ENCODE data around the gene P2RX3.

P2RX3 gene

DNA sequence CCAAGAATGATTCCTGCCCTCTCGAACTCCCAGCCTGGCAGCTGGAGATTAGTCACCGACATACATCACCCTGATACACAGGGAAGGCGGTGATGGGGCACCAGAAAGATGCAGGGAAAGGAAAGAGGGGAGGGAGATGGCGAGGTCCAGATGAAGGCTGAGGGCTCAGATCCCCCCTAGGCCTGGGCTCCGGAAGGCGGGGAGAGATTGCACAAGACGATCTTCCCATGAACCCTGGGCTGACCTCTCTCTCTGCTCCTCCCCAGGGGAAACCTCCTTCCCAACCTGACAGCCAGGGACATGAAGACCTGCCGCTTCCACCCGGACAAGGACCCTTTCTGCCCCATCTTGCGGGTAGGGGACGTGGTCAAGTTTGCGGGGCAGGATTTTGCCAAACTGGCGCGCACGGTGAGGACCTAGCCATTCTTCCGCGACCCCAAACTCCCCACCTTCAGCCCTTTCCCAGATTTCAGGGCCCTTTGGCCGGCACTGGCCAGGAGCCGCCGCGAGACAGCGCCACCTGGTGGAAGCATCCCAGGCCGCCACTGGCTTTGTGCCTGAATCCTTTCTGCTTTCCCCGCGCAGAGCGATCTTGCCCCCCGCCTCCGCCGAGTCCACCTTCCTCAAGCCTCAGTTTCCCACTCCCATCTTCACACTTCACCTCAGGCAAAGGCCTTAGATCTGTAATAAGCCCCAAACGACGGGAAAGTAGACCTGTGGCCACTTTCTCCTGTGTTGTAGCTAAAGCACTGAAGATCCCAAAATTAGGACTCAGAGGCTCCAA, 11.5 kb downstream of the P2RX3 start:
- H3K4me3 ChIP-seq (ENCODE audit: low read depth in 1 of 2, low read length in 1 of 2) = no peak overlapping the region
- no peaks in the 10 kb centered on the region for H3K36me3 ChIP-seq
- no peaks in the 10 kb centered on the region for H3K9me3 ChIP-seq

DNA sequence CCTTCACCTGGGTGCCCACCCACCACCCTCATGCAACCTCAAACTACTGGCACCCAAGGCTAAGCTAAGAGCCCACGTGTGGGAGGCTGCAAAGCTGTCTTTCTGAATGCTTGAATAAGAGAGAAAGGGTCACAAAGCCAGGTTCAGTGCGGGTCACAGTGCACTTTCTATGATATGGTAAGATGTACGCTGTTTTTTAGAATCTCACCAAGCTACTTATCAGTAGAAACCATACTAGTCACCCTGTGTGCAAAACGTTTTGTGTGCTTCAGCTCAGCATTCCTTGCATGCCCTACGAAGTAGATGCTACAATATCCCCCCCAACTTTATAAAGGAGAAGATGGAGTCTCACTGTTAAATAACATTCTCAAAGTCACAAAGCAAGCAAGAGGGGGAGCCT, 14.9 kb downstream of the P2RX3 start:
- Histone ChIP-seq H3K4me3 (ENCODE audit: low read depth in 1 of 2, low read length in 1 of 2) (no peak overlapping the region), H3K27me3 (no peaks in the 10 kb centered on the region), H3K9me3 (no peaks in the 10 kb centered on the region), H3K4me1 (ENCODE audit: control insufficient read depth in 1 of 2, insufficient read depth in 1 of 2, low read depth in 1 of 2, low read length in 1 of 2) (peaks cover 0 to 8% of the 10 kb centered on the region in 2 experiments), H3K27ac (no peak overlapping the region), H3K36me3 (no peaks in the 10 kb centered on the region)
- TF ChIP-seq, protein P1, sequence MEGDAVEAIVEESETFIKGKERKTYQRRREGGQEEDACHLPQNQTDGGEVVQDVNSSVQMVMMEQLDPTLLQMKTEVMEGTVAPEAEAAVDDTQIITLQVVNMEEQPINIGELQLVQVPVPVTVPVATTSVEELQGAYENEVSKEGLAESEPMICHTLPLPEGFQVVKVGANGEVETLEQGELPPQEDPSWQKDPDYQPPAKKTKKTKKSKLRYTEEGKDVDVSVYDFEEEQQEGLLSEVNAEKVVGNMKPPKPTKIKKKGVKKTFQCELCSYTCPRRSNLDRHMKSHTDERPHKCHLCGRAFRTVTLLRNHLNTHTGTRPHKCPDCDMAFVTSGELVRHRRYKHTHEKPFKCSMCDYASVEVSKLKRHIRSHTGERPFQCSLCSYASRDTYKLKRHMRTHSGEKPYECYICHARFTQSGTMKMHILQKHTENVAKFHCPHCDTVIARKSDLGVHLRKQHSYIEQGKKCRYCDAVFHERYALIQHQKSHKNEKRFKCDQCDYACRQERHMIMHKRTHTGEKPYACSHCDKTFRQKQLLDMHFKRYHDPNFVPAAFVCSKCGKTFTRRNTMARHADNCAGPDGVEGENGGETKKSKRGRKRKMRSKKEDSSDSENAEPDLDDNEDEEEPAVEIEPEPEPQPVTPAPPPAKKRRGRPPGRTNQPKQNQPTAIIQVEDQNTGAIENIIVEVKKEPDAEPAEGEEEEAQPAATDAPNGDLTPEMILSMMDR (IDR thresholded peaks at IDR 0.05) = no peak

More for the DNA sequence above, 11.5 kb downstream of the P2RX3 start:
- Histone ChIP-seq H3K27me3 (no peaks in the 10 kb centered on the region), H3K4me1 (ENCODE audit: control insufficient read depth in 1 of 2, insufficient read depth in 1 of 2, low read depth in 1 of 2, low read length in 1 of 2) (peaks cover 0 to 6% of the 10 kb centered on the region in 2 experiments), H3K27ac (no peak overlapping the region)
- TF ChIP-seq, protein P1 (IDR thresholded peaks at IDR 0.05) = peak; percentile 80

DNA sequence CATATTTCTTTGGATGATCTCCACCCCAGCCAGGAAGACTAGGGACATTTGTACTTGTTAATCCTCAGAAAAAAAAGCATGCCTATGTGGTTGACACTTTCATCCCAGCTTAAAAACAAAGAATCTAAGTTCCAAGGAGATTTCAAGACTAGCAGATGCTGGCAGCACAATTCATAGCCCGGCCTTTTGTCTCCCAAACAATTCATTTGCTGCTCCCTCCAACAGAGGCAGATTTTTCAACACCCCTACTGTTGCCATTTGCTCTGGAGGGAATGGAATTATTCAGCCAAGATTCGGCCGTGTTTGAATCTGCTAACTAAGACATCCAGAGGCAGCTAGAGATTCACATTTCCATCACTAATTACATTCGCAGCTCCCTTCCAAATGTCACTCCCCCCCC, 15.3 kb downstream of the P2RX3 start:
- TF ChIP-seq, protein P1 (IDR thresholded peaks at IDR 0.05) = no peak
- H3K27ac ChIP-seq = no peak overlapping the region

DNA sequence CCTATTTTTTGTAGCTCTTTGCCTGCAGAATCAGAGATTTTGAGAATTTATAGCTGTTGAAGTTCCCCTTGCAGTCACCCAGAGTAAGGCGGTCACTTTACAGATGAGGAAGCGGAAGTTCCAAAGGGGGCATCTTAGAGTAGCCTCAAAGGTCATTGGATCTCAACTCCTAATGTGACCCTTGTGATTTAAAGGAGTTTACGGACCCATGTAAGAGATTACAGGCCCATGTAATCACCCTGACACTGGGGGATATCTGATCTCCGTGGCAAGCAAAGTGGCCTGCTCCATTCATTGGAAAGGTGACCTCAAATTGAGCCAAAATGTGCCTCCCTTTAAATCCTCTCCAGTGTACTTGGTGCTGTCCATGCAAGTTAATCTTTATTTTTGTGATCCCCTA, 15.7 kb downstream of the P2RX3 start:
- TF ChIP-seq, protein P1 (IDR thresholded peaks at IDR 0.05) = no peak
- Histone ChIP-seq H3K4me1 (ENCODE audit: control insufficient read depth in 1 of 2, insufficient read depth in 1 of 2, low read depth in 1 of 2, low read length in 1 of 2) (peaks cover 0 to 8% of the 10 kb centered on the region in 2 experiments), H3K27me3 (no peaks in the 10 kb centered on the region), H3K36me3 (no peaks in the 10 kb centered on the region), H3K27ac (no peak overlapping the region), H3K9me3 (no peaks in the 10 kb centered on the region), H3K4me3 (ENCODE audit: low read depth in 1 of 2, low read length in 1 of 2) (no peak overlapping the region)

More for the DNA sequence above, 15.3 kb downstream of the P2RX3 start:
- H3K4me1 ChIP-seq (ENCODE audit: control insufficient read depth in 1 of 2, insufficient read depth in 1 of 2, low read depth in 1 of 2, low read length in 1 of 2) = peaks cover 0 to 8% of the 10 kb centered on the region in 2 experiments
- no peaks in the 10 kb centered on the region for H3K36me3 ChIP-seq
- no peaks in the 10 kb centered on the region for H3K9me3 ChIP-seq
- no peaks in the 10 kb centered on the region for H3K27me3 ChIP-seq
- no peak overlapping the region for H3K4me3 ChIP-seq (ENCODE audit: low read depth in 1 of 2, low read length in 1 of 2)

DNA sequence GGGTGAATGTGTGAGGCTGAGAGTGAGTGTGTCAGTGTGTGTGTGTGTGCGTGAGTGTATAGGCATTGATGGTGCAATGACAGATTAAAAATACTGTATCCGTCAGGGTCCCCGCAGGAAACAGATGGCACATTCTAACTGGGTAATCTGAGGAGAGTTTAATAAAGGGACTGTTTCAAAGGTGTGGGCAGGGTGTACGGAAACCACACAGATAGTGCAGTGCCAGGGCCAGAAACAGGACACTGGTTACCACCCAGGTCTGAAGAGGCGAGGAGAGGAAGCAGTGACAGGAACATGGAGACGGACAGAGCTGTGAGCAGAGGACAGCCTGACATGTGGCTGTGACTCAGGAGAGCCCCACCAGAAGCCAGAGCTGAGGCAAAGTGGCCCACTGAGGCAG, 16.5 kb downstream of the P2RX3 start:
- Histone ChIP-seq H3K27ac (no peak overlapping the region), H3K36me3 (no peaks in the 10 kb centered on the region), H3K4me3 (ENCODE audit: low read depth in 1 of 2, low read length in 1 of 2) (no peak overlapping the region), H3K4me1 (ENCODE audit: control insufficient read depth in 1 of 2, insufficient read depth in 1 of 2, low read depth in 1 of 2, low read length in 1 of 2) (peaks cover 0 to 8% of the 10 kb centered on the region in 2 experiments), H3K27me3 (no peaks in the 10 kb centered on the region), H3K9me3 (no peaks in the 10 kb centered on the region)
- TF ChIP-seq, protein P1 (IDR thresholded peaks at IDR 0.05) = no peak
